ENCODE data around the gene WDR7.

Gene WDR7

GRCh38 chr18:56899660-56900059, 248.5 kb downstream of the WDR7 start:
- no peak for DNase-seq

GRCh38 chr18:56900195-56901094, 249.3 kb downstream of the WDR7 start:
- no peak for DNase-seq

GRCh38 chr18:56901919-56902318, 250.8 kb downstream of the WDR7 start:
- DNase-seq = no peak

- DNase-seq = no peak
Observed at GRCh38 chr18:56902653-56903052, 251.5 kb downstream of the WDR7 start.

- DNase-seq = no peak
Observed at GRCh38 chr18:56903686-56904085, 252.5 kb downstream of the WDR7 start.

GRCh38 chr18:56907771-56908170, 256.6 kb downstream of the WDR7 start:
- DNase-seq = no peak

GRCh38 chr18:56910237-56910636, 259.1 kb downstream of the WDR7 start:
- no peak for DNase-seq

- no peak for DNase-seq
Observed at GRCh38 chr18:56910967-56911366, 259.8 kb downstream of the WDR7 start.

GRCh38 chr18:56913941-56914340, 262.8 kb downstream of the WDR7 start:
- DNase-seq = no peak

GRCh38 chr18:56919190-56919589, 268.0 kb downstream of the WDR7 start:
- DNase-seq = no peak

GRCh38 chr18:56921896-56922480, 270.8 kb downstream of the WDR7 start:
- DNase-seq = no peak

GRCh38 chr18:56926734-56927133, 275.6 kb downstream of the WDR7 start:
- DNase-seq = no peak

GRCh38 chr18:56927786-56928185, 276.6 kb downstream of the WDR7 start:
- DNase-seq = no peak

- no peak for DNase-seq
Observed at GRCh38 chr18:56929886-56930285, 278.7 kb downstream of the WDR7 start.

- no peak for DNase-seq
Observed at GRCh38 chr18:56933472-56933871, 282.3 kb downstream of the WDR7 start.

GRCh38 chr18:56934131-56934530, 283.0 kb downstream of the WDR7 start:
- no peak for DNase-seq

- DNase-seq = no peak
Observed at GRCh38 chr18:56934906-56935305, 283.7 kb downstream of the WDR7 start.

- DNase-seq = no peak
Observed at GRCh38 chr18:56935434-56936040, 284.4 kb downstream of the WDR7 start.

- DNase-seq = no peak
Observed at GRCh38 chr18:56936457-56936856, 285.3 kb downstream of the WDR7 start.

- no peak for DNase-seq
Observed at GRCh38 chr18:56937874-56938430, 286.8 kb downstream of the WDR7 start.

- no peak for DNase-seq
Observed at GRCh38 chr18:56945171-56946083, 294.3 kb downstream of the WDR7 start.

GRCh38 chr18:56947236-56947635, 296.1 kb downstream of the WDR7 start:
- DNase-seq = no peak

- no peak for DNase-seq
Observed at GRCh38 chr18:56952026-56952425, 300.9 kb downstream of the WDR7 start.

All from stimulated activated CD4-positive, alpha-beta T cell treated with anti-CD3 and anti-CD28 coated beads, Interleukin-4, amount 100 ng/mL, for 24 hours (primary cell).